ENCODE measurements around the gene ANP32A.
A peak's percentile ranks its signal among the peaks of the same experiment; 100 is the strongest.

The ANP32A gene

DNA sequence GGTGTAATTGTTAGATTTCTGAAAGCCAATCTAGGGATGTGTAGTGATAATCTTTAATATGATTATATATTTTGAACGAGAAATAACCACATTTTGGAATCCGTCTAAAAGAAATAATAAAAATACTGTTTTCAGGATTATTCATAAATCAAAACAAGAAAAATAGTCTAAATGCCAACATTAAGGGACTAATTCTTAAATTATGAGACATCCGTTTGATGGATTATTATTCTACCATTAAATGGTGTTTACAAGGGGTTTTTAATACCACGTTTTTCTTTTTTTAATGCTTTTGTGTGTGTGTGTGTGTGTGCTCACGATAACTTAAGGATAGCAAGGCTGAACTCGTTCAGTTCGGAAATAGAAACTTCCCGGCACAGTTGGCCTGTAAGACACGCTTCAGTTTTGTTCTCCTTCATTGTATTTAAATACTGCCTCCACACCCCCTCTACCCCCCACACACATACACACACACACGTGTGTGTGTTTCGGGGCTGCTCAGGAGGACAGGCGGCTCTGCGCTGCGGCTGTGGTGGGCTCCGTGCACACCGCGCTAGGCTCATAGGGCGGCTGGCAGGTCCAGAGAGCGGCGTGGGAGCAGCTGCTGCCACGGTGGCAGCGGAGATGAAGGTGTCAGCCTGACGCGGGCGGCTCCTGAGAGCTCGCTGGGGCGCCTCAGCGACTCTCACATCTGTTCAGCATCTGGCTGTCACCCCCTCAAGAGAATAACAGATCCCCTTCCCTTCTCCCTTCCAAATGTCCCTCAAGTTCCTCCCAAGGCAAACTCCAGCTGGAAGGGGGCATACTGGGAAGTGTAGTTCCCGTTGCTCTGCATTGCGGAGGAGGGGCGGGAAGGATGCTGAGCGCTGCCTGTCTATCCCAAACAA, 23.0 kb upstream of the ANP32A start:
- peaks cover 2% of the 10 kb centered on the region for H3K4me1 ChIP-seq (ENCODE audit: control insufficient read depth, insufficient read depth, low read length)
- H3K9me3 ChIP-seq (replicated peaks; ENCODE audit: low read length) = no peaks in the 10 kb centered on the region
- H3K4me3 ChIP-seq (ENCODE audit: low read length) = peak overlapping the region; percentile 51
- no peak overlapping the region for H3K9ac ChIP-seq (ENCODE audit: low read depth, low read length)
- no peaks in the 10 kb centered on the region for H3K36me3 ChIP-seq (ENCODE audit: insufficient read depth, low read length)
- H3K4me2 ChIP-seq (ENCODE audit: low read length) = peak overlapping the region; percentile 75
- H3K27me3 ChIP-seq (ENCODE audit: control insufficient read depth, insufficient read depth, low read length) = peaks cover 77% of the 10 kb centered on the region

DNA sequence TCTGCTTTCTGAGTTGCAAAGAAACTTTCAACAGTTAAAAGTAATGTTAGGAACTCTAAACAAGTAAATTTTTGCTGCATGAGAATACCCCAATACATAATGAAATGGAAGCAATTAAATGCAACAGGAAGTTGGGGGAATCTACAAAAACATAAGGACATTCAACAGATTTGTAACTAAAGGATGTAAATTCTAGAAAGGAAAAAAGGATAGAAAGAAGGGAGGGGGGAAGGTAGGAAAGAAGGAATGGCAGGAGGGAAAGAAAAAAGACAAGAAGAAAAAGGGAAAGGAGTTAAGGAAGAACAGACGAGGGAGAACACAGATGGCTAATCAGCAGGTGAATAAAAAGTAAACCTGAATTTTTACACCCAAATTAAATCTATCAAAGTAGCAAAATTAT, 22.3 kb upstream of the ANP32A start:
- no peak overlapping the region for H3K9ac ChIP-seq (ENCODE audit: low read depth, low read length)
- no peaks in the 10 kb centered on the region for H3K9me3 ChIP-seq (replicated peaks; ENCODE audit: low read length)
- no peak overlapping the region for H3K4me3 ChIP-seq (ENCODE audit: low read length)
- no peak overlapping the region for H3K4me2 ChIP-seq (ENCODE audit: low read length)
- H3K27me3 ChIP-seq (ENCODE audit: control insufficient read depth, insufficient read depth, low read length) = peaks cover 72% of the 10 kb centered on the region
- H3K36me3 ChIP-seq (ENCODE audit: insufficient read depth, low read length) = no peaks in the 10 kb centered on the region
- H3K4me1 ChIP-seq (ENCODE audit: control insufficient read depth, insufficient read depth, low read length) = peaks cover 2% of the 10 kb centered on the region

DNA sequence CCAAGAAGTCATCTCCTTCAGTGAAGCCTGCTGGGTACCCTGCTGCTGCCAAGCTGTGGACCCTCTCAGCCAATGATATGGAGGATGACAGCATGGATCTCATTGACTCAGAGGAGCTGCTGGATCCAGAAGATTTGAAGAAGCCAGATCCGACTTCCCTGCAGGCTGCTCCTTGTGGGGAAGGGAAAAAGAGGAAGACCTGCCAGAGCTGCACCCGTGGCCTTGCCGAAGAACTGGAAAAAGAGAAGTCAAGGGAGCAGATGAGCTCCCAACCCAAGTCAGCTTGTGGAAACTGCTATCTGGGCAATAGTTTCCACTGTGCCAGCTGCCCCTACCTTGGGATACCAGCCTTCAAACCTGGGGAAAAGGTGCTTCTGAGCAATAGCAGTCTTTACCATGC, 13.7 kb upstream of the ANP32A start:
- no peaks in the 10 kb centered on the region for H3K36me3 ChIP-seq (ENCODE audit: insufficient read depth, low read length)
- no peaks in the 10 kb centered on the region for H3K4me1 ChIP-seq (ENCODE audit: control insufficient read depth, insufficient read depth, low read length)
- no peak overlapping the region for H3K4me3 ChIP-seq (ENCODE audit: low read length)

DNA sequence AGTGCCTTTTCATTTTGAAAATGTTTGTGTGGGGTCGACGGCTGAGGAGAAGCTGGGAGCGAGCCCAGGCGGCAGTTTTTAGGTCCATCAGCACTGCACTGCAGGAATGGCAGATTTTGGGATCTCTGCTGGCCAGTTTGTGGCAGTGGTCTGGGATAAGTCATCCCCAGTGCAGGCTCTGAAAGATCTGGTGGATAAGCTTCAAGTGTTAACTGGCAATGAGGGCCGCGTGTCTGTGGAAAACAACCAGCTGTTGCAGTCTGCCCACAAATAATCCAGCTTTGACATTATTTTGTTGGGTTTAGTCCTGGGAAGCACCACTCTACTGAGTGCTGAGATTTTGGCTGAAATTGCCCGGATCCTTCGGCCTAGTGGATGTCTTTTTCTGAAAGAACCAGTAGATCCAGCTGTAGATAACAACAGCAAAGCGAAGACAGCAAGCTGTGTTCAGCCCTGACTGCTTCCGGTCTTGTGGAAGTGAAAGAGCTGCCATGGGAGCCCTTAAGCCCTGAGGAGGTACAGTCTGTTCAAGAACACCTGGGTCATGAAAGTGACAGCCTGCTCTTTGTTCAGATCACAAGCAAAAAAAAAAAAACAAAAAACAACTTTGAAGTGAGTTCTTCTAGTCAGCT, 13.1 kb upstream of the ANP32A start:
- Histone ChIP-seq H3K9ac (ENCODE audit: low read depth, low read length) (no peak overlapping the region), H3K9me3 (replicated peaks; ENCODE audit: low read length) (peaks cover 8% of the 10 kb centered on the region), H3K4me2 (ENCODE audit: low read length) (no peak overlapping the region), H3K27me3 (ENCODE audit: control insufficient read depth, insufficient read depth, low read length) (peaks cover 43% of the 10 kb centered on the region), H3K36me3 (ENCODE audit: insufficient read depth, low read length) (no peaks in the 10 kb centered on the region), H3K4me1 (ENCODE audit: control insufficient read depth, insufficient read depth, low read length) (no peaks in the 10 kb centered on the region), H3K4me3 (ENCODE audit: low read length) (no peak overlapping the region)

More for the DNA sequence above, 13.7 kb upstream of the ANP32A start:
- Histone ChIP-seq H3K4me2 (ENCODE audit: low read length) (no peak overlapping the region), H3K27me3 (ENCODE audit: control insufficient read depth, insufficient read depth, low read length) (peaks cover 48% of the 10 kb centered on the region), H3K9me3 (replicated peaks; ENCODE audit: low read length) (peaks cover 8% of the 10 kb centered on the region), H3K9ac (ENCODE audit: low read depth, low read length) (no peak overlapping the region)

DNA sequence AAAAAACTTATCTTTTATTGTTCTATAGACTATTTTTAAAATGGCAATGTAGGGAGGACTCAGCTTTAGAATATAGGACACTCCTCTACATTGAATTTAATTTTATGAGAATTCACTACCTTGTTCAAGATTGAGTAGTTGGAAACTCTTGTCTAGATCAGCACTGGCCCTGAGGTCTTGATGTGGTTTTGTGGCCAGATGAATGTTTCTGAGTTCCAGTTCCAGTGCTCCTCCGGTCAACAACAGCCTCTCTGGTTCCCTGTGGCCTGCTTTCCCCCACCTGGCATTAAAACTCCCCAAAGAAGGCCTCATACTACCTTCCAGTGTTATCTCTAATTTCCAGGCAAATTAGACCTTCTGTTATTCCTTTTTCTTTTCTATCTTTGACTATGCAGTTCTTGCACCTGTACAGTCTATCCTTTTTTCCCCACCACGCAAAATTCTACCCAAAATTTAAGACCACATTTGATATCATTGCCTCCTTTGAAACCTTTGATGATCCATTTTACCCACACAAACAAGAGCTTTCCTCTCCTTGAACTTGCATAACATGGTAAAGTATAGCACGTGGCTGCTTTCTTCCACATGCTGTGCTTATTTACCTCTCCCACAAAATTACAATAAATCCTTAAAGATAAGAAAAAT, 9.6 kb upstream of the ANP32A start:
- Histone ChIP-seq H3K4me2 (ENCODE audit: low read length) (no peak overlapping the region), H3K9me3 (replicated peaks; ENCODE audit: low read length) (no peaks in the 10 kb centered on the region), H3K9ac (ENCODE audit: low read depth, low read length) (no peak overlapping the region), H3K4me1 (ENCODE audit: control insufficient read depth, insufficient read depth, low read length) (no peaks in the 10 kb centered on the region), H3K36me3 (ENCODE audit: insufficient read depth, low read length) (no peaks in the 10 kb centered on the region), H3K27me3 (ENCODE audit: control insufficient read depth, insufficient read depth, low read length) (peaks cover 36% of the 10 kb centered on the region), H3K4me3 (ENCODE audit: low read length) (no peak overlapping the region)

DNA sequence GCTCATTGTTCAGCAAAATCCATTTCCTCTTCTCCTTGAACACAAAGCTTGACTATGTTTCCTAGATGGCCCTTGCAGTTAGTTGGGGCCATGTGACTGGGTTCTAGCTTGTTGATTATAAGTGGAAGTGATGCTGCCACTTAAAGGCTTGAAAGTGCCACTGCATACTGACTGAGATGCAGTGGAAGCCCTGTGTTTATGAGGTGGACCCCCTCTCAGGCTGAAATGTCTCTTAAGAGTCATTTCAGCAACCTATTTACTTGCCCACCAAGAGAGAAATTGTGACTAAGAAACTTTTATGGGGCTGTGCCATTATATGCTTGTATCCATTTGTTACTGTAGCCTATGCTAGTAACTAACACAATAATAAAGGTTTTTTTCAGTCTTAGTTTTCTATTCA, 8.4 kb upstream of the ANP32A start:
- no peak overlapping the region for H3K4me2 ChIP-seq (ENCODE audit: low read length)

DNA sequence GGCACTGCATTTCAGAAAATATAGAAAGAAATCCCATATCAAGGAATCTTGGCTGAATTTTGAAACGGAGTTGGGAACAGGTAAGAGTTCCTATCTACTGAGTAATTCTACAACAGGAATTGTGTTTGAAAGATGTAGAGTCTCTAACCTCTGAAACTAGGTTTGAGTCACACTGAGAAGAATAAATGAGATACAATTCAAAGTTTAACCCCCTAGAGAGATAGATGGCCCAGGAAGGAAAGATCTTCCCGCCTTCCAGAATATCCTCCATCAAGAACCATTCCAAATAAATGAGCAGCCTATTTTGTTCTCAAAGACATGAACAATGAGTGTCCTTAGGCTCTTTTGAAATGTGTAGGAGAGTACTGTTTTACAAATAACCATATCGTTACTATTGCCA, 2.9 kb upstream of the ANP32A start:
- Histone ChIP-seq H3K4me3 (ENCODE audit: low read length) (no peak overlapping the region), H3K4me1 (ENCODE audit: control insufficient read depth, insufficient read depth, low read length) (peaks cover 9% of the 10 kb centered on the region), H3K9ac (ENCODE audit: low read depth, low read length) (no peak overlapping the region), H3K36me3 (ENCODE audit: insufficient read depth, low read length) (no peaks in the 10 kb centered on the region), H3K27me3 (ENCODE audit: control insufficient read depth, insufficient read depth, low read length) (no peaks in the 10 kb centered on the region), H3K9me3 (replicated peaks; ENCODE audit: low read length) (no peaks in the 10 kb centered on the region), H3K4me2 (ENCODE audit: low read length) (no peak overlapping the region)

More for the DNA sequence above, 8.4 kb upstream of the ANP32A start:
- Histone ChIP-seq H3K27me3 (ENCODE audit: control insufficient read depth, insufficient read depth, low read length) (peaks cover 25% of the 10 kb centered on the region), H3K9ac (ENCODE audit: low read depth, low read length) (no peak overlapping the region), H3K4me3 (ENCODE audit: low read length) (no peak overlapping the region), H3K4me1 (ENCODE audit: control insufficient read depth, insufficient read depth, low read length) (no peaks in the 10 kb centered on the region), H3K9me3 (replicated peaks; ENCODE audit: low read length) (no peaks in the 10 kb centered on the region), H3K36me3 (ENCODE audit: insufficient read depth, low read length) (no peaks in the 10 kb centered on the region)

DNA sequence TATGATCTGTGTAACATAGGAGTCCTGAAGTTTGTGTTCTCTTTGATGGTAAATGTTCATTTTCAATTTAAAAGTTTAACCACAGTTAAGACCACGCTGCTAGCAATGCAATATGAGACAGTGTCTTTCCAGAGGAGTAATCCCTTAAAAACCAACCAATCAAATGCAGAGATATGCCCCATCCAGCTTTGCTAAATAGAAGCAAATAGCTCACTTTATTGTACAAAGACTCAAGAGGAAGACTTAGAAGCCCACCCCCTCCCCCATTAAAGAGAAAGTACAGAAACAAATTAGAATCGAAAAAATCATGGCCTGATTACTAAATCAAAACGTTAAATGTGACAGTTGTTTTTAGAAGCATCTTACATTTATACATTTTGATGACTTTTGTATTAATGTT, 2.1 kb upstream of the ANP32A start:
- Histone ChIP-seq H3K4me2 (ENCODE audit: low read length) (no peak overlapping the region), H3K27me3 (ENCODE audit: control insufficient read depth, insufficient read depth, low read length) (no peaks in the 10 kb centered on the region), H3K4me1 (ENCODE audit: control insufficient read depth, insufficient read depth, low read length) (peaks cover 9% of the 10 kb centered on the region), H3K4me3 (ENCODE audit: low read length) (no peak overlapping the region), H3K9ac (ENCODE audit: low read depth, low read length) (no peak overlapping the region), H3K36me3 (ENCODE audit: insufficient read depth, low read length) (no peaks in the 10 kb centered on the region), H3K9me3 (replicated peaks; ENCODE audit: low read length) (no peaks in the 10 kb centered on the region)

DNA sequence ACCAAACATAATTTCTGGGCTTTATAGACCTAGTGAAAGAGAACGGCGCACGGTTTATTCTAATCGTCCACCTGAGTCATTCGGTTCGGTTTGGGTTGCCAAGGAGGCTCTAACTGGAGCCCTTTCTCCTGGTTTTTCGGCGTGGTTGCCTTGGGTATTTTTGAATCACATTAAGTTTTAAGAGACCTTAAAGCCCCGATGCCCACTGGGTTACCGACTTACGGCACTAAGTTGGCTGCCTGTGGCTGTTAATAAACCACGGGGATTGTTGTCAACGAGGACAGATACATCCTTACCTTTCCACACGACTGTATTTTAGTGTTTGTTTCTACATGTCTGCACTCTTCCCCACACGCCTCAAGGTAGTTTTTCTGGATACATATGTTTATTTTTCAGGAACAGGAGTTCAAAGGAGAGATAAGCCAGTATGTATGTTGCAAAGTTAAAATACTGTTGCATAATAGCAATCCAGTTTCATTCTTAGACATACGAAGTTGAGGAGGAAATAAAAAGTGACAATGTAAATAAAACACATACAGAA, 1.2 kb upstream of the ANP32A start:
- Histone ChIP-seq H3K36me3 (ENCODE audit: insufficient read depth, low read length) (no peaks in the 10 kb centered on the region), H3K4me3 (ENCODE audit: low read length) (peak overlapping the region; percentile 99), H3K27me3 (ENCODE audit: control insufficient read depth, insufficient read depth, low read length) (no peaks in the 10 kb centered on the region), H3K9ac (ENCODE audit: low read depth, low read length) (peak overlapping the region; percentile 96), H3K9me3 (replicated peaks; ENCODE audit: low read length) (no peaks in the 10 kb centered on the region), H3K4me1 (ENCODE audit: control insufficient read depth, insufficient read depth, low read length) (peaks cover 11% of the 10 kb centered on the region), H3K4me2 (ENCODE audit: low read length) (peak overlapping the region; percentile 94)

DNA sequence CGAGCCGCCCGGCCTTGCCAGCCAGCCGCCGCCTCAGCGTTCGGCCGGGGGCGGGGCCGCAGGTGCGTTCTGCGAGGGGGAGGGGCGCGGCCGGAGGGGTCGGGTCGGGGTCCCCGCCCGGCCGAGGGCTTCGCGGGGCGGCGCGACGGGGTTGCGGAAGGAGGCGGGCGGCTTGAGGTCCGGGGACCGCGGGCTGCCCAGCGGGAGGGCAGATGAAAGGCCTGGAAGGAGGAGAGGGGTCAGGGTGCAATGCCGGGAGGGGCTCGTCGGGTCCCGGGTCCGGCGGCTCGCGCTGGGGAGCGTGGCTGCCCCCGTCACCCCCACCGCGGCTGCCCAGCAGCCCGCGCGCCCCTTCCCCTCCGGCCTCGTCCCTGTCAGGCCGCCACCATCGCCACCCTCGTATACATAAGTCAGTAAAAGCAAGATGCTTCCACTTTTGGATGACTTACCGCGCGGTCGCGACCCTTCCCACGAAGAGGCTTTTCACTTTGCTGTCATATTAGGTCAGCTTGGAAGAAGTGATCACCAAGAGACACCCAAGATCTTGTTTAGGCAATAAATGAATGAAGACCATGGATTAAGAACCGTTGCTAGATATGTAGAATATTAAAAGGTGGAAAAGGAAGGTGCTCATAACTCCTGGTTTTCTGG, 620 bp upstream of the ANP32A start:
- Histone ChIP-seq H3K4me3 (ENCODE audit: low read length) (peak overlapping the region; percentile 99), H3K4me2 (ENCODE audit: low read length) (peak overlapping the region; percentile 94), H3K36me3 (ENCODE audit: insufficient read depth, low read length) (no peaks in the 10 kb centered on the region), H3K9me3 (replicated peaks; ENCODE audit: low read length) (no peaks in the 10 kb centered on the region), H3K4me1 (ENCODE audit: control insufficient read depth, insufficient read depth, low read length) (peaks cover 16% of the 10 kb centered on the region), H3K27me3 (ENCODE audit: control insufficient read depth, insufficient read depth, low read length) (no peaks in the 10 kb centered on the region), H3K9ac (ENCODE audit: low read depth, low read length) (peak overlapping the region; percentile 96)
